Renal pelvis (tissue), 4 donors: ENCODE measurements around the gene DQX1. TPM values are rescaled to one million over a fixed set of nuclear protein-coding genes. Genes with fewer than 3 reads are reported as not detected.

Experiments used
- DNase-seq: peaks from one replicate; pipeline ENCODE4 v3.0.0-alpha.2; 2013
- polyA plus RNA-seq, 3 donors: library from polyadenylated mRNA; unstranded; fragments of 120-200 nt; gene quantifications; one replicate each; pipeline ENCODE4 v1.2.1, GENCODE V29; 2013; ENCODE audit not compliant: insufficient read length in 3 of 3

The DQX1 gene
- polyA plus RNA-seq, 3 donors, result 0.21 to 0.57 (median 0.43) TPM

DNA sequence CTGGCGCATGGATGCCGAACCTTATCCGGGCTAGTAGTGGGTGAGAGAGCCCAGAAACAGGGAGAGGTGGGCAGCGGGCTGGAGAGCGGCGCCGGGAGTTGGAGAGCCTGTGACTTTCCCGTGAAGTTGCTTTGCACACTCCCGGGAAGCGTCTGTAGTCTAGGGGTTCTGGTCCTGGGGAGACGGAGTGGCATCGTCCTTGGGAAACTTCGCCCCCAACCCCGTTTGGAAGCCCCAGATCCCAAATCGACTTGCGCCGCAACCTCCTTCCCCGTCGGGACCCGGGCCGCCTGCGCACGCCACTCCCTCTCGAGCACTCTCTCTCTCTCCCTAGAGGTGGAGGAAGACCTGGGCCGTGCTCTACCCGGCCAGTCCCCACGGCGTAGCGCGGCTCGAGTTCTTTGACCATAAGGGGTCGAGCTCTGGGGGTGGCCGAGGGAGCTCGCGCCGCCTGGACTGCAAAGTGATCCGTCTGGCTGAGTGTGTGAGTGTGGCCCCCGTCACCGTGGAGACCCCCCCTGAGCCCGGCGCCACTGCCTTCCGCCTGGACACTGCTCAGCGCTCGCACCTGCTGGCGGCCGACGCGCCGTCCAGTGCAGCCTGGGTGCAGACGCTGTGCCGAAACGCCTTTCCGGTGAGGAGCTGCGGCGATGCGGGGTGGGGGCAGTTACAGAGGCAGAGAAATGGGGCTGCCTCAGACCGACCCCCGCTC is 28.9 kb upstream of the DQX1 start:
- no peak for DNase-seq

- DNase-seq, result peak; percentile 93
These were observed 28.1 kb upstream of the DQX1 start, which contains the start of the genes DOK1 and LOXL3 for GRCh38 chr2:74553892-74554819. TSS of gene DOK1 (plus strand) at chr2:74554720. CDS start at chr2:74554755, 35 bp downstream. TSS of gene LOXL3 (minus strand) at chr2:74553942. CDS start at chr2:74552634, 1,308 bp downstream.

GRCh38 chr2:74552914-74553811 is 27.1 kb upstream of the DQX1 start:
- no peak for DNase-seq

- no peak for DNase-seq
These were observed 26.2 kb upstream of the DQX1 start for GRCh38 chr2:74551942-74552913.

DNA sequence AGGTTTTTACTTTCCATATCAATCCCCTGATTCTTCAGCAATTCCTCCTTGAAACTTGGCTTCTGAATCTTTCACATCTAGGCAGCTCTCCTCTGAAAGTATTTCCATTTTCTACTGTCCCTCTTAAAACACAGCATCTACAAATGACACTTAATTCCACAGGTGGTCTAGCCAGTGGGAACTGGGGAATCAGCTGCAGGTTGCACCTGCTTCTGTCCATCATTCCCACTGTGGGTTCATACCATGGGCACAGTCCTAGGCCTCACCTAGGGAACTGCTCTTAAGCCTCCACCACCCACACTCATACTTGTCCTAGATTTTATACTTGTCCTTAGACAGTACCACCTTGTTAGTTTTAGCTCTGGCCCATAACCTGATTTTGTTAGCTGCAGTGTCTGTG is 25.5 kb upstream of the DQX1 start:
- no peak for DNase-seq

DNA sequence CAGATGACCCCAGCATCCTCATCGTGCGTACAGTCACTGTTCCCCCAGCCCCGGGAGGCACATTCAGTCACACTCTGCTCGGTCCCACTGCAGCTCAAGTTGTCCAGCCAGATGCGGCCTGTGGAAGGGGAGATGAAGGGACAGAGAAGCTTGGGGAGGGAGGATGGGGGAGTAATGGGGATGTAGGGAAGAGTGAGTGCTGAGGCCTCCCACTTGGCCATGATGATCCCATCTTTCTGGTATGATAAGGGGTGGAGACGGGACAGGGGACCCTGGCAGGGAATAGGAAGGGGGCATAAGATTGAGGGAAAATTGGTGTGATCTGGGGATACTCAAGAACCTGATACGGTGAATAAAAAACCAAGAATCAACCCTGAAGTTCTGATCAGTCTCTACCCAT is 24.2 kb upstream of the DQX1 start:
- DNase-seq, result no peak

DNA sequence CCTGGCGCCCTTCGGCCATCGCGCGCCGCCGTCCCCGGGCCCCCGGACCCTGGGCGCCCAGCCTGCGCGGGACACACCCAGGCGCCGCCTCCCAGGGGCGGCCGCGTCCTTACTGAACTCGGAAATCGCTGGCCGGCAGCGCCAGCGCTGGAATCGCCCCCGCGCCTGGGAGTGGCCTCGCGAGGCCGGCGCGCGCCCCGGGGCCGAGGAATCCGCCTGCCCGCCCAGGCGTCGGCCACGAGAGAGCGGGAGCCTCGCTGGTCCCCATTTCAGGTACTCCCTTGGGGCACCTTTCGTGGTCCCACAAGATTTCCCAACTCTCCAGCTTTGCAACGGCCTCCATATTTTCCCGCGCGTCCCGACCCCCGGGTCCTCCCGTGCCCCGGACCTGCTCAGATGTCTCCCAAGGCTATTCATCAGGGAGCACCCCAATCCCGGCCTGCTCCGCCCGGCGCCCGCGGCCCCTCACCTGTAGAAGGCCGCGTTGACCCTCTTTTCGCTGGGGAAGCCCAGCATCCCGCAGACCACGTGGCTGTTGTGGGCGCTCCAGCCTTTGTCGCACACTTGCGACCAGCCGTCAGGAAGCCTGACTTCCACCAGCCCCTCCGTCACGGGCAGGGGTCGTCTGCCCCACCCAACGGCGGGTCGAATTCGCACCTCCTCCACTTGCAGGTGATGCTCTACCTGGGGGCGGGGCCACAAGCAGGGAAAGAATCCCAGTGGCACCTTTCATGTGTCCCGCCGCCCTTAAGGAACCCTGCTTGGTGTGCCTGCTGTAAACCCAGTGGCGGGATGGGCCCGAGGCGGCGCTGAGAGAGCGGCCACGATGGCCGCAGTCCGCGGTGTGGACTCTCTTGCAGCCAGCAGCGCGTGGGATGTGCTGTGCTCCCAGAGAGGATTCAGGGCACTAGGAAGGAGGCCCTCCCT is 23.1 kb upstream of the DQX1 start:
- DNase-seq, result peak; percentile 54

DNA sequence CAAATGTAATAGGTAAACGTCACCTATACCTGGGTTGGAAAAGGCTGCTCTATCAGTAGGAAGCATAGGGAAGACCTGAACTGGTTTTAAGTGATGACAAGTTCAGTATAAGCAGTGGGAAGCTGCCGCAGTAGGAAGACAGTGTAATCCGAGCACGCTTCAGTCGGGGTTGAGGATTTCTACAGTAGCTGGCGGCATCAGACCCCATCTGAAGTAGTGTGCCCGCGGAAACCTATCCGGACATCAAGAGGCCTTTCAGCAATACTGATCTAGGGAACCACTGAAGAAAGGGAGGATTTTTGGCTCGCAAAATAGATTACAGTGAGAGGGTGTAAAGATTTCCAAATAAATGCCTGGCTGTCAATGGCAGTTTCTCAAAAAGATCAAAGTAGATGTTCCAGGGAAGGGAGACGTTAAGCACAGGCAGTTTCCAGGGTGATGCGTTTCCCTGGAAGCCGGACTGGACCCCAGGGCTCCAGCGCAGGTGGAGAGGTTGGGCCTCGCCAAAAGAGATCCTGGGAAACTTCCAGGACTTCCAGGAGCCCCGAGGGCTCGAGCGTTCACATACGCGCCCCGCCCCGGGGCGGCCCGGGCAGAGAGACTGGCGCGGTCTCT is 22.4 kb upstream of the DQX1 start:
- DNase-seq, result peak; percentile 22

DNA sequence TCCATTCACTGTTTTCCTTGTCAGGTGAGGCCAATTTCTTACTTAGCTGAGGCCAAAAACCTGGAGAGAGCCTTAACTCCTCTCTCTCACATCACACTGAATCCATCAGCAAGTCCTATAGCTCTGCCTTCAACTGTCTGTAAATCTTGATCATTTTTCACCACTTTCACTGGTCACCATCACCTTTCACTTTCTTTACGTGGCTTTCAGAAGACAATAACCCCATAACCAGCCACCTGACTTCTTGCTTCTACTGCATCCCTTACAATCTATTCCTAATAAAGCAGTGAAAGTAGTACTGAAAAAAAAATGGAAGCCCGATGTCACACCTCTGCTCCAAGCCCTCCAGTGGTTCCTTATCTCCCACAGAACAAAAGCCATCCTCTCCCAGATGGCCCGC is 20.0 kb upstream of the DQX1 start:
- no peak for DNase-seq

DNA sequence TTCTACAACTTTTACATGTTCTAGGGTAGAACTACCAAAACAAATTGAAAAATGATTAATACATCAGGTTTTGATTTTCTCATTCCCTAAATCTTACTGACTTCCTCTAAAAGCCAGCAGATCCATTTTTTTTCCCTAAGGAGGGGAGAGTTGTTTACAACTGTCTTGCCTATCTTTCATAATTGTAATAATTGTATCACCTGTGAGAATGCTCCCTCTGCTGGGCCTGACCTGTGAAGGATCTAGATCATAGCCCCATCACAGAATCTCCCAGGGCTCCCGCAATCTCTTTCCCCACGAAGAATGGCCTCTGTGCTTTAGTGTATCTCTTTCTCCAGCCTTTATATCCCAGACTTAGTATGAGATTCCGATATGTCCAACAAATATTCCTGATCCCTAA is 18.6 kb upstream of the DQX1 start:
- no peak for DNase-seq

- DNase-seq, result no peak
These were observed 16.9 kb upstream of the DQX1 start for GRCh38 chr2:74542978-74543377.

DNA sequence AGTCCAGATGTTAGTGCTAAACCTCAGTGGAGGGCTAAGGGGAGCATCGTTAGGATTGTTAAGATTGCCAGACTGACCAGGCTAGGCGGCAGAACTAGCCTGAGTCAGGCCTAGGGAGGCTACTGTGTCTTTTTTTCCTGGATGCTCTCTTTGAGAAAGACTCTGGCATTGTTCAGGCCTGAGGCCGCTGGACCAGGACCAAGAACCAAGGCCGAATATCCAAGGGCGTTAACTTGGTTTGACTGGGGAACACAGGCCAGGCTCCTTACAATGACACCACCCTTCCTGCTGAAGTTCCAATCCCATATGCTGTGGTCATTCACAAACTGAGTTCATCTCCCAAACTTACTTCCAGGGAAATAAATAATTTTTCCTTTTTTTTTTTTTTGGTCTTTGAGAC is 14.3 kb upstream of the DQX1 start:
- no peak for DNase-seq

- no peak for DNase-seq
These were observed 12.9 kb upstream of the DQX1 start for GRCh38 chr2:74538881-74539339.

DNA sequence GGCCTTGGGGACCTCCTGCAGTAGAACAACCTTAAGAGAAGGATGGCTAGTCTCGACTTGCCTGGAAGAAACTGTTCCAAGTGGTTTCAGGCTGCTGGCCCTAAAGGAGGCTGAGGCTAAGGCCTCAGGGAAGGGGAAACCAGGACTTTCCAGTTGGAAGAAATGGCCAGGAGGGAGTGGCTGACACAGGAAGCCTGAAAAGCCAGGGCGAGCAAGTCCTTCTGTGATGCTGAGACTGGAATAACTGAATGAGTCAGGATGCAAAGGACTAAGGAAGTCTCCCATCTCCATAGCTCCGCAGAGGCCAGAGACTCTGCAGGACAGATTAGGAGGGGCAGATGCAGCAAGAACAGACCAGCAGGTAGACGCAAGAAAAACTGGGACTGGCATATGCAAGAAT is 11.1 kb upstream of the DQX1 start:
- DNase-seq, result no peak

DNA sequence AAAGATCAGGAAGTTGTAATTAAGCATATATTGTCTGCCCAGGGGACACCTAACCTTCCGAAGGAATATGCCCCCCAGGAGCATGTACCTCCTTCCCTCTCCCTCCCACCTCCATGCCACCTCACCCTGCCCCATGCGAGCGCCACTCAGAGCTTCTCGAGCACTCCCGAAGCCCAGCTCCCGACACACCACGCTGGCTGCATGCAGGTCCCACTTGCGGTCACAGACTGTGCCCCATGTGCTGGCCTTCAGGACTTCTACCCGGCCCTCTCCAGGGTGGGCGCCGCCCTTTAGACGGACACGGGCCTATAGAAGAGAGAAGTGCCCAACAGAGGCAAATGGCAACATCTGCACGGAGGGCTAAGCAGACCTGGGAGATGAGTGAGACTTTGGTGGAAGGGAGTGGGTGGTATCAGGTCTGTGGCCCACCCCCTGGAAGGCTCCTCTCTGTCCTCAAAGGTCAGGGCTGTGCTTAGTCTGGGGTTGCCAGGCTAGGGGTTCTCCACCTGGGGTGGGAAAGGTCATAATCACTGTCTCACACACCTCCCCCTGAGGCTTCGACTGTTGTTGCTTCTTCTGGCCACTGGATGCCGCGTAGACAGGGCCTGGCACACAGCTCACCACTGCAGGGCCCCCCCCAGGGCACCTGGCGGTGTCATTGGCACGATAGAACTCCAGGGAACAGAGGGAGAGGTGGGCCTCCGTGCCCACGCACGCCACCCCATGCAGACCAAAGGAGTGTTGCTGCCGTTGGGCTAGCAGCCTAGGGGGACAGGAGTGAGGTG is 10.3 kb upstream of the DQX1 start:
- DNase-seq, result no peak

DNA sequence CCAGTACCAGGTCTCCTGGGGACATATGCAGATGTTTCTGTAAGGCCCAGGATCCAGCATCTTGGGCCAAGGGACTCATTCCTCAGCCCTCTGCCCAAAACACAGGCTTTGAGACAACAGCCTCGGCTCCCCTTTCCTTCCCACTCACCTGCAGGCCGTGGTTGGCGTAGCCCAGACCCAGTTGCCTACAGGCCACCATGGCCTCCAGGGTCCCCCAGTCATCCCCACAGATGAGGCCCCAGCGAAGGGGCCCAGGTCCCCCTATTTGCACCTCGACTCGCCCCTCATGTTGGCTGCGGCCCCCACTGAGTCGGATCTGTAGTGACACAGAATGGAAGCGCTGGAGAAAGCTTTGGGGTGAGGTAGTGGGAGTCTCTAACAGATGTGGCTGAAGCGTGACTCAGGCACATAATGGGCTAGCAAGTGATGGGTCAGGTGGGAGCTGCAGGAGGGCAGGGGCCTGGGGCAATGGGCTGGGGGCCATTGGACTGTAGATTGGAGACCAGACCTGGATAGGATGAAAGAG is 9.5 kb upstream of the DQX1 start:
- no peak for DNase-seq

GRCh38 chr2:74534411-74534810 is 8.4 kb upstream of the DQX1 start:
- no peak for DNase-seq

- DNase-seq, result no peak
These were observed 7.4 kb upstream of the DQX1 start for GRCh38 chr2:74533464-74533863.
